NB4 (cell line): ENCODE measurements around the gene RNF13.

Experiments
- MYC ChIP-seq: IDR thresholded peaks from 2 replicates; pipeline ENCODE4 v1.6.1; 2011; ENCODE audit warnings: low read depth, low read length
- POLR2A ChIP-seq: IDR thresholded peaks from 2 replicates; pipeline ENCODE4 v1.6.1; 2011; ENCODE audit warnings: mild to moderate bottlenecking; ENCODE audit not compliant: insufficient read length; ENCODE audit errors: extremely low read depth
- TF ChIP-seq, protein P1 (sequence below): IDR thresholded peaks from one replicate; pipeline ENCODE4 v1.5.1; 2012; ENCODE audit warnings: low read depth, low read length
- TF ChIP-seq, protein P2 (sequence below): IDR thresholded peaks from 2 replicates; pipeline ENCODE4 v1.6.1; 2011; ENCODE audit warnings: low read depth, low read length

DNA sequence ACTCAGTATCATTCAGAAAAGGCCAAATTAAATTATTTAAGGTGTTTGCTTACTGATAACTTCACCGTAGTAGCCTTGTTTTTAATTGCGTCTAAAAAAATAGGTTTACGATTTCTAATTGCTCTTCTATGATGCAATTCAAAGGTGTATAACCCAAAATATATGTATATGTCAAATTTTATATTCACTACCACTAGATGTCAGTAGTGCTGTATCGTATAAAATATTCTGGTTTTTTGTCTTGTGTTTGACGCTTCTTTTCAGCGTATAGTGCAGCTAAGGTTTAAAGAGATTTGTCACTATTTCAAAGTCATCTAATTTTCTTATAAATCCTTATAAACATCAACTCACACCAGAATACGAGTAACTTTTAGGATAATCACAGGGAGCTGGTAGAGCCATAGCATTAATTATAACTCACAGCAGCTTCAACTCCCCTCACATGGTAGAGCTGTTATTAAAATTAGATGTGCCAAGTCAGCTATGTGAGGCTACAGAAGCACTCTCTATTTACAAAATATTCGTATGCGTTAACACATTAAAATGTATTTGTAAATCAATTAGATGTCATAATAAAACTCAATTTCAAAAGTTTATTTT is 154.2 kb downstream of the RNF13 start:
- TF ChIP-seq, protein P1, sequence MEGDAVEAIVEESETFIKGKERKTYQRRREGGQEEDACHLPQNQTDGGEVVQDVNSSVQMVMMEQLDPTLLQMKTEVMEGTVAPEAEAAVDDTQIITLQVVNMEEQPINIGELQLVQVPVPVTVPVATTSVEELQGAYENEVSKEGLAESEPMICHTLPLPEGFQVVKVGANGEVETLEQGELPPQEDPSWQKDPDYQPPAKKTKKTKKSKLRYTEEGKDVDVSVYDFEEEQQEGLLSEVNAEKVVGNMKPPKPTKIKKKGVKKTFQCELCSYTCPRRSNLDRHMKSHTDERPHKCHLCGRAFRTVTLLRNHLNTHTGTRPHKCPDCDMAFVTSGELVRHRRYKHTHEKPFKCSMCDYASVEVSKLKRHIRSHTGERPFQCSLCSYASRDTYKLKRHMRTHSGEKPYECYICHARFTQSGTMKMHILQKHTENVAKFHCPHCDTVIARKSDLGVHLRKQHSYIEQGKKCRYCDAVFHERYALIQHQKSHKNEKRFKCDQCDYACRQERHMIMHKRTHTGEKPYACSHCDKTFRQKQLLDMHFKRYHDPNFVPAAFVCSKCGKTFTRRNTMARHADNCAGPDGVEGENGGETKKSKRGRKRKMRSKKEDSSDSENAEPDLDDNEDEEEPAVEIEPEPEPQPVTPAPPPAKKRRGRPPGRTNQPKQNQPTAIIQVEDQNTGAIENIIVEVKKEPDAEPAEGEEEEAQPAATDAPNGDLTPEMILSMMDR = no peak
- TF ChIP-seq POLR2A (no peak), MYC (no peak)
- TF ChIP-seq, protein P2, sequence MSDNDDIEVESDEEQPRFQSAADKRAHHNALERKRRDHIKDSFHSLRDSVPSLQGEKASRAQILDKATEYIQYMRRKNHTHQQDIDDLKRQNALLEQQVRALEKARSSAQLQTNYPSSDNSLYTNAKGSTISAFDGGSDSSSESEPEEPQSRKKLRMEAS = no peak
